ENCODE results near the gene DLG2.

The DLG2 gene

GRCh38 chr11:84899740-84900139, 727.4 kb downstream of the DLG2 start:
- no peak for DNase-seq (ENCODE audit: low read depth, low spot score)

GRCh38 chr11:84899134-84899533, 728.0 kb downstream of the DLG2 start:
- DNase-seq (ENCODE audit: low read depth, low spot score): no peak
- no peak overlapping the region for H3K4me3 ChIP-seq (ENCODE audit: low read depth, low read length)
- POLR2A ChIA-PET: no interaction called here
- CTCF ChIA-PET: no interaction called here
- TF ChIP-seq CTCF (IDR thresholded peaks at IDR 0.05; ENCODE audit: insufficient read depth, low read length, missing control alignments): no peak

More at GRCh38 chr11:84899740-84900139, 727.4 kb downstream of the DLG2 start:
- no peak overlapping the region for H3K4me3 ChIP-seq (ENCODE audit: low read depth, low read length)
- CTCF ChIA-PET: no interaction called here
- peak; percentile 15 for TF ChIP-seq CTCF (IDR thresholded peaks at IDR 0.05; ENCODE audit: insufficient read depth, low read length, missing control alignments)
- POLR2A ChIA-PET: no interaction called here

- POLR2A ChIA-PET: no interaction called here
- DNase-seq (ENCODE audit: low read depth, low spot score): no peak
- no peak for TF ChIP-seq CTCF (IDR thresholded peaks at IDR 0.05; ENCODE audit: insufficient read depth, low read length, missing control alignments)
- CTCF ChIA-PET: no interaction called here
- H3K4me3 ChIP-seq (ENCODE audit: low read depth, low read length): no peak overlapping the region
Measured at GRCh38 chr11:84894666-84895065, 732.5 kb downstream of the DLG2 start.

GRCh38 chr11:84890676-84891075, 736.5 kb downstream of the DLG2 start:
- H3K4me3 ChIP-seq (ENCODE audit: low read depth, low read length): no peak overlapping the region
- POLR2A ChIA-PET: no interaction called here
- CTCF ChIA-PET: no interaction called here
- no peak for DNase-seq (ENCODE audit: low read depth, low spot score)
- TF ChIP-seq CTCF (IDR thresholded peaks at IDR 0.05; ENCODE audit: insufficient read depth, low read length, missing control alignments): no peak

GRCh38 chr11:84889556-84889955, 737.6 kb downstream of the DLG2 start:
- no peak for DNase-seq (ENCODE audit: low read depth, low spot score)
- H3K4me3 ChIP-seq (ENCODE audit: low read depth, low read length): no peak overlapping the region
- no peak for TF ChIP-seq CTCF (IDR thresholded peaks at IDR 0.05; ENCODE audit: insufficient read depth, low read length, missing control alignments)
- CTCF ChIA-PET: no interaction called here
- POLR2A ChIA-PET: no interaction called here

GRCh38 chr11:84887055-84887629, 740.0 kb downstream of the DLG2 start:
- no peak for TF ChIP-seq CTCF (IDR thresholded peaks at IDR 0.05; ENCODE audit: insufficient read depth, low read length, missing control alignments)
- CTCF ChIA-PET: interaction anchor here (0.7 kb wide), 1 partner anchor 106 kb away, joined by 4 read pairs; no protein-coding TSS in a partner anchor
- POLR2A ChIA-PET: no interaction called here
- no peak overlapping the region for H3K4me3 ChIP-seq (ENCODE audit: low read depth, low read length)
- DNase-seq (ENCODE audit: low read depth, low spot score): no peak
